Measurements from ENCODE around the gene ZDHHC24. TPM values are rescaled to one million over a fixed set of nuclear protein-coding genes. Genes with fewer than 3 reads are reported as not detected.

The ZDHHC24 gene
- total RNA-seq, 1 donor from 2014 or later = 15.6 TPM

GRCh38 chr11:66562907-66563583 lies 17.2 kb upstream of the ZDHHC24 start:
- no peaks in the 10 kb centered on the region for H3K36me3 Mint-ChIP-seq (ENCODE audit: low read depth)

GRCh38 chr11:66562275-66562674 lies 16.4 kb upstream of the ZDHHC24 start:
- Mint-ChIP-seq H3K27ac (no peak overlapping the region), H3K27me3 (ENCODE audit: insufficient read depth) (peaks cover 14% of the 10 kb centered on the region), H3K36me3 (ENCODE audit: low read depth) (no peaks in the 10 kb centered on the region), H3K9me3 (no peaks in the 10 kb centered on the region), H3K4me3 (no peak overlapping the region), H3K4me1 (ENCODE audit: low read depth) (no peaks in the 10 kb centered on the region)
- intact Hi-C loops (cut with micrococcal nuclease) = no loop called here
- DNase-seq (ENCODE audit: low spot score) = no peak

More at GRCh38 chr11:66562907-66563583, 17.2 kb upstream of the ZDHHC24 start:
- Mint-ChIP-seq H3K9me3 (no peaks in the 10 kb centered on the region), H3K27ac (no peak overlapping the region), H3K4me3 (no peak overlapping the region), H3K4me1 (ENCODE audit: low read depth) (no peaks in the 10 kb centered on the region), H3K27me3 (ENCODE audit: insufficient read depth) (peaks cover 18% of the 10 kb centered on the region)
- DNase-seq (ENCODE audit: low spot score) = no peak
- intact Hi-C loops (cut with micrococcal nuclease) = no loop called here

- Mint-ChIP-seq H3K27me3 (ENCODE audit: insufficient read depth) (peaks cover 14% of the 10 kb centered on the region), H3K27ac (no peak overlapping the region), H3K36me3 (ENCODE audit: low read depth) (no peaks in the 10 kb centered on the region), H3K9me3 (no peaks in the 10 kb centered on the region), H3K4me3 (no peak overlapping the region), H3K4me1 (ENCODE audit: low read depth) (no peaks in the 10 kb centered on the region)
- intact Hi-C loops (cut with micrococcal nuclease) = no loop called here
- no peak for DNase-seq (ENCODE audit: low spot score)
These were observed 16.1 kb upstream of the ZDHHC24 start for GRCh38 chr11:66561975-66562248.

GRCh38 chr11:66561178-66561974 lies 15.5 kb upstream of the ZDHHC24 start:
- no peak overlapping the region for H3K27ac Mint-ChIP-seq
- DNase-seq (ENCODE audit: low spot score) = no peak
- H3K36me3 Mint-ChIP-seq (ENCODE audit: low read depth) = no peaks in the 10 kb centered on the region
- H3K4me3 Mint-ChIP-seq = no peak overlapping the region
- intact Hi-C loops (cut with micrococcal nuclease) = no loop called here
- H3K27me3 Mint-ChIP-seq (ENCODE audit: insufficient read depth) = peaks cover 14% of the 10 kb centered on the region
- H3K4me1 Mint-ChIP-seq (ENCODE audit: low read depth) = no peaks in the 10 kb centered on the region
- H3K9me3 Mint-ChIP-seq = no peaks in the 10 kb centered on the region

- H3K4me3 Mint-ChIP-seq = no peak overlapping the region
- H3K27me3 Mint-ChIP-seq (ENCODE audit: insufficient read depth) = peaks cover 11% of the 10 kb centered on the region
- no peak overlapping the region for H3K27ac Mint-ChIP-seq
- no peaks in the 10 kb centered on the region for H3K36me3 Mint-ChIP-seq (ENCODE audit: low read depth)
- intact Hi-C loops (cut with micrococcal nuclease) = loop anchor here (1.0 kb wide), 1 partner anchor 14 kb away; the partner anchor contains the start of genes ACTN3 and ZDHHC24
- no peak for DNase-seq (ENCODE audit: low spot score)
- no peaks in the 10 kb centered on the region for H3K9me3 Mint-ChIP-seq
- no peaks in the 10 kb centered on the region for H3K4me1 Mint-ChIP-seq (ENCODE audit: low read depth)
These were observed 14.2 kb upstream of the ZDHHC24 start for GRCh38 chr11:66559866-66560676.

- no peak for DNase-seq (ENCODE audit: low spot score)
- intact Hi-C loops (cut with micrococcal nuclease) = loop anchor here (1.0 kb wide), 1 partner anchor 13 kb away; the partner anchor contains the start of genes ACTN3 and ZDHHC24
- Mint-ChIP-seq H3K9me3 (no peaks in the 10 kb centered on the region), H3K27me3 (ENCODE audit: insufficient read depth) (peaks cover 11% of the 10 kb centered on the region), H3K36me3 (ENCODE audit: low read depth) (no peaks in the 10 kb centered on the region), H3K4me3 (no peak overlapping the region), H3K27ac (no peak overlapping the region), H3K4me1 (ENCODE audit: low read depth) (no peaks in the 10 kb centered on the region)
These were observed 13.5 kb upstream of the ZDHHC24 start for GRCh38 chr11:66559142-66559865.

GRCh38 chr11:66557733-66558326 lies 12.0 kb upstream of the ZDHHC24 start:
- Mint-ChIP-seq H3K27ac (no peak overlapping the region), H3K4me3 (no peak overlapping the region), H3K27me3 (ENCODE audit: insufficient read depth) (peaks cover 11% of the 10 kb centered on the region), H3K36me3 (ENCODE audit: low read depth) (no peaks in the 10 kb centered on the region), H3K9me3 (no peaks in the 10 kb centered on the region), H3K4me1 (ENCODE audit: low read depth) (no peaks in the 10 kb centered on the region)
- intact Hi-C loops (cut with micrococcal nuclease) = no loop called here
- DNase-seq (ENCODE audit: low spot score) = no peak

- Mint-ChIP-seq H3K27me3 (ENCODE audit: insufficient read depth) (peaks cover 11% of the 10 kb centered on the region), H3K9me3 (no peaks in the 10 kb centered on the region), H3K4me1 (ENCODE audit: low read depth) (no peaks in the 10 kb centered on the region), H3K27ac (no peak overlapping the region), H3K4me3 (no peak overlapping the region), H3K36me3 (ENCODE audit: low read depth) (no peaks in the 10 kb centered on the region)
- intact Hi-C loops (cut with micrococcal nuclease) = no loop called here
- DNase-seq (ENCODE audit: low spot score) = no peak
These were observed 10.2 kb upstream of the ZDHHC24 start for GRCh38 chr11:66556086-66556485.

GRCh38 chr11:66555416-66555815 lies 9.6 kb upstream of the ZDHHC24 start:
- intact Hi-C loops (cut with micrococcal nuclease) = no loop called here
- no peak overlapping the region for H3K4me3 Mint-ChIP-seq
- H3K4me1 Mint-ChIP-seq (ENCODE audit: low read depth) = no peaks in the 10 kb centered on the region
- DNase-seq (ENCODE audit: low spot score) = no peak
- H3K27me3 Mint-ChIP-seq (ENCODE audit: insufficient read depth) = peaks cover 11% of the 10 kb centered on the region
- no peak overlapping the region for H3K27ac Mint-ChIP-seq
- no peaks in the 10 kb centered on the region for H3K9me3 Mint-ChIP-seq
- no peaks in the 10 kb centered on the region for H3K36me3 Mint-ChIP-seq (ENCODE audit: low read depth)

GRCh38 chr11:66554602-66555001 lies 8.8 kb upstream of the ZDHHC24 start:
- no peak for DNase-seq (ENCODE audit: low spot score)
- Mint-ChIP-seq H3K9me3 (no peaks in the 10 kb centered on the region), H3K4me3 (no peak overlapping the region), H3K36me3 (ENCODE audit: low read depth) (no peaks in the 10 kb centered on the region), H3K27me3 (ENCODE audit: insufficient read depth) (peaks cover 14% of the 10 kb centered on the region), H3K4me1 (ENCODE audit: low read depth) (no peaks in the 10 kb centered on the region), H3K27ac (no peak overlapping the region)
- intact Hi-C loops (cut with micrococcal nuclease) = no loop called here

- H3K27me3 Mint-ChIP-seq (ENCODE audit: insufficient read depth) = peaks cover 14% of the 10 kb centered on the region
- DNase-seq (ENCODE audit: low spot score) = no peak
- no peak overlapping the region for H3K27ac Mint-ChIP-seq
- H3K9me3 Mint-ChIP-seq = no peaks in the 10 kb centered on the region
- intact Hi-C loops (cut with micrococcal nuclease) = no loop called here
- H3K36me3 Mint-ChIP-seq (ENCODE audit: low read depth) = no peaks in the 10 kb centered on the region
- H3K4me1 Mint-ChIP-seq (ENCODE audit: low read depth) = no peaks in the 10 kb centered on the region
- no peak overlapping the region for H3K4me3 Mint-ChIP-seq
These were observed 5.0 kb upstream of the ZDHHC24 start for GRCh38 chr11:66550887-66551286.

GRCh38 chr11:66549696-66550095 lies 3.8 kb upstream of the ZDHHC24 start:
- intact Hi-C loops (cut with micrococcal nuclease) = no loop called here
- Mint-ChIP-seq H3K4me1 (ENCODE audit: low read depth) (peaks cover 5% of the 10 kb centered on the region), H3K9me3 (no peaks in the 10 kb centered on the region), H3K36me3 (ENCODE audit: low read depth) (no peaks in the 10 kb centered on the region), H3K4me3 (no peak overlapping the region), H3K27me3 (ENCODE audit: insufficient read depth) (peaks cover 10% of the 10 kb centered on the region), H3K27ac (no peak overlapping the region)
- no peak for DNase-seq (ENCODE audit: low spot score)

Data from activated T-helper 1 cell treated with anti-CD3 and anti-CD28 coated beads, Interleukin-12 subunit alpha, Interleukin-12 subunit beta, Interleukin-2, Interleukin-4 antibody, amounts not matched to agents 30 ng/mL and 10 ng/mL and 1 ng/mL, durations not matched to agents 14 hours and 24 hours and 36 hours (primary cell).